ENCODE data around the gene AHCY.
"Not testable (repeated sequence)": the region's sequence is repeated elsewhere in the genome, so short reads cannot be mapped to it uniquely, and the experiment has no call there.

AHCY gene

GRCh38 chr20:34274694-34275093 lies 28.5 kb downstream of the AHCY start:
- Histone ChIP-seq H3K27me3 (ENCODE audit: insufficient read depth, low read length) (no peaks in the 10 kb centered on the region), H2AFZ (ENCODE audit: low read length, unreplicated experiment) (no peak overlapping the region), H3K36me3 (ENCODE audit: insufficient read depth, low read length) (no peaks in the 10 kb centered on the region), H3K4me3 (ENCODE audit: low read depth, low read length) (no peak overlapping the region), H3K27ac (ENCODE audit: low read depth, low read length) (no peak overlapping the region), H3K79me2 (ENCODE audit: control insufficient read depth, insufficient read depth, low read length, unreplicated experiment) (no peaks in the 10 kb centered on the region), H3K4me1 (ENCODE audit: control insufficient read depth, insufficient read depth, low read length, unreplicated experiment) (peaks cover 27% of the 10 kb centered on the region)

- Histone ChIP-seq H2AFZ (ENCODE audit: low read length, unreplicated experiment) (no peak overlapping the region), H3K4me1 (ENCODE audit: control insufficient read depth, insufficient read depth, low read length, unreplicated experiment) (peaks cover 30% of the 10 kb centered on the region), H3K36me3 (ENCODE audit: insufficient read depth, low read length) (no peaks in the 10 kb centered on the region), H3K79me2 (ENCODE audit: control insufficient read depth, insufficient read depth, low read length, unreplicated experiment) (no peaks in the 10 kb centered on the region), H3K27me3 (ENCODE audit: insufficient read depth, low read length) (no peaks in the 10 kb centered on the region), H3K4me3 (ENCODE audit: low read depth, low read length) (no peak overlapping the region), H3K27ac (ENCODE audit: low read depth, low read length) (peak overlapping the region; percentile 68)
Observed at GRCh38 chr20:34271956-34272355, 31.2 kb downstream of the AHCY start.

GRCh38 chr20:34269996-34270627 lies 33.0 kb downstream of the AHCY start:
- peak overlapping the region; percentile 68 for H3K27ac ChIP-seq (ENCODE audit: low read depth, low read length)

GRCh38 chr20:34268851-34269636 lies 34.1 kb downstream of the AHCY start:
- Histone ChIP-seq H3K36me3 (ENCODE audit: insufficient read depth, low read length) (no peaks in the 10 kb centered on the region), H2AFZ (ENCODE audit: low read length, unreplicated experiment) (peak overlapping the region; percentile 20), H3K4me1 (ENCODE audit: control insufficient read depth, insufficient read depth, low read length, unreplicated experiment) (peaks cover 30% of the 10 kb centered on the region), H3K79me2 (ENCODE audit: control insufficient read depth, insufficient read depth, low read length, unreplicated experiment) (no peaks in the 10 kb centered on the region), H3K27ac (ENCODE audit: low read depth, low read length) (0 out of 2 replicates have a peak overlapping the region, but pooled peaks have one; percentile 24), H3K4me3 (ENCODE audit: low read depth, low read length) (peak overlapping the region; percentile 75), H3K27me3 (ENCODE audit: insufficient read depth, low read length) (no peaks in the 10 kb centered on the region)

More at GRCh38 chr20:34269996-34270627, 33.0 kb downstream of the AHCY start:
- H3K36me3 ChIP-seq (ENCODE audit: insufficient read depth, low read length) = no peaks in the 10 kb centered on the region
- no peaks in the 10 kb centered on the region for H3K79me2 ChIP-seq (ENCODE audit: control insufficient read depth, insufficient read depth, low read length, unreplicated experiment)
- H3K4me1 ChIP-seq (ENCODE audit: control insufficient read depth, insufficient read depth, low read length, unreplicated experiment) = peaks cover 30% of the 10 kb centered on the region
- H3K4me3 ChIP-seq (ENCODE audit: low read depth, low read length) = no peak overlapping the region
- H2AFZ ChIP-seq (ENCODE audit: low read length, unreplicated experiment) = no peak overlapping the region
- no peaks in the 10 kb centered on the region for H3K27me3 ChIP-seq (ENCODE audit: insufficient read depth, low read length)

- Histone ChIP-seq H3K4me3 (ENCODE audit: low read depth, low read length) (no peak overlapping the region), H3K27ac (ENCODE audit: low read depth, low read length) (no peak overlapping the region), H3K4me1 (ENCODE audit: control insufficient read depth, insufficient read depth, low read length, unreplicated experiment) (peaks cover 30% of the 10 kb centered on the region), H2AFZ (ENCODE audit: low read length, unreplicated experiment) (no peak overlapping the region), H3K27me3 (ENCODE audit: insufficient read depth, low read length) (no peaks in the 10 kb centered on the region), H3K36me3 (ENCODE audit: insufficient read depth, low read length) (no peaks in the 10 kb centered on the region), H3K79me2 (ENCODE audit: control insufficient read depth, insufficient read depth, low read length, unreplicated experiment) (no peaks in the 10 kb centered on the region)
Observed at GRCh38 chr20:34268145-34268544, 35.0 kb downstream of the AHCY start.

- H3K27ac ChIP-seq (ENCODE audit: low read depth, low read length) = no peak overlapping the region
- H3K4me1 ChIP-seq (ENCODE audit: control insufficient read depth, insufficient read depth, low read length, unreplicated experiment) = peaks cover 10% of the 10 kb centered on the region
- no peaks in the 10 kb centered on the region for H3K36me3 ChIP-seq (ENCODE audit: insufficient read depth, low read length)
- H3K27me3 ChIP-seq (ENCODE audit: insufficient read depth, low read length) = no peaks in the 10 kb centered on the region
- no peaks in the 10 kb centered on the region for H3K79me2 ChIP-seq (ENCODE audit: control insufficient read depth, insufficient read depth, low read length, unreplicated experiment)
- H2AFZ ChIP-seq (ENCODE audit: low read length, unreplicated experiment) = no peak overlapping the region
- H3K4me3 ChIP-seq (ENCODE audit: low read depth, low read length) = no peak overlapping the region
Observed at GRCh38 chr20:34264141-34264540, 39.0 kb downstream of the AHCY start.

- H3K27me3 ChIP-seq (ENCODE audit: insufficient read depth, low read length); H3K27ac ChIP-seq (ENCODE audit: low read depth, low read length); H3K4me3 ChIP-seq (ENCODE audit: low read depth, low read length); H3K79me2 ChIP-seq (ENCODE audit: control insufficient read depth, insufficient read depth, low read length, unreplicated experiment); H3K4me1 ChIP-seq (ENCODE audit: control insufficient read depth, insufficient read depth, low read length, unreplicated experiment); H3K36me3 ChIP-seq (ENCODE audit: insufficient read depth, low read length); H2AFZ ChIP-seq (ENCODE audit: low read length, unreplicated experiment): not testable (repeated sequence)
Observed at GRCh38 chr20:34263468-34263867, 39.7 kb downstream of the AHCY start.

GRCh38 chr20:34262488-34263288 lies 40.5 kb downstream of the AHCY start:
- H3K27me3 ChIP-seq (ENCODE audit: insufficient read depth, low read length) = no peaks in the 10 kb centered on the region
- H3K4me1 ChIP-seq (ENCODE audit: control insufficient read depth, insufficient read depth, low read length, unreplicated experiment) = peaks cover 10% of the 10 kb centered on the region
- peak overlapping the region; percentile 38 for H2AFZ ChIP-seq (ENCODE audit: low read length, unreplicated experiment)
- peak overlapping the region; percentile 2; the same call in 1 of the 2 replicates for H3K4me3 ChIP-seq (ENCODE audit: low read depth, low read length)
- H3K27ac ChIP-seq (ENCODE audit: low read depth, low read length) = peak overlapping the region; percentile 55
- no peaks in the 10 kb centered on the region for H3K36me3 ChIP-seq (ENCODE audit: insufficient read depth, low read length)
- H3K79me2 ChIP-seq (ENCODE audit: control insufficient read depth, insufficient read depth, low read length, unreplicated experiment) = no peaks in the 10 kb centered on the region

- H3K36me3 ChIP-seq (ENCODE audit: insufficient read depth, low read length) = no peaks in the 10 kb centered on the region
- peaks cover 10% of the 10 kb centered on the region for H3K4me1 ChIP-seq (ENCODE audit: control insufficient read depth, insufficient read depth, low read length, unreplicated experiment)
- H3K4me3 ChIP-seq (ENCODE audit: low read depth, low read length) = no peak overlapping the region
- H3K27me3 ChIP-seq (ENCODE audit: insufficient read depth, low read length) = no peaks in the 10 kb centered on the region
- H3K79me2 ChIP-seq (ENCODE audit: control insufficient read depth, insufficient read depth, low read length, unreplicated experiment) = no peaks in the 10 kb centered on the region
- no peak overlapping the region for H2AFZ ChIP-seq (ENCODE audit: low read length, unreplicated experiment)
- no peak overlapping the region for H3K27ac ChIP-seq (ENCODE audit: low read depth, low read length)
Observed at GRCh38 chr20:34260208-34260942, 42.8 kb downstream of the AHCY start.

- H3K36me3 ChIP-seq (ENCODE audit: insufficient read depth, low read length) = no peaks in the 10 kb centered on the region
- no peak overlapping the region for H2AFZ ChIP-seq (ENCODE audit: low read length, unreplicated experiment)
- no peak overlapping the region for H3K4me3 ChIP-seq (ENCODE audit: low read depth, low read length)
- no peaks in the 10 kb centered on the region for H3K79me2 ChIP-seq (ENCODE audit: control insufficient read depth, insufficient read depth, low read length, unreplicated experiment)
- H3K27me3 ChIP-seq (ENCODE audit: insufficient read depth, low read length) = no peaks in the 10 kb centered on the region
- no peak overlapping the region for H3K27ac ChIP-seq (ENCODE audit: low read depth, low read length)
- H3K4me1 ChIP-seq (ENCODE audit: control insufficient read depth, insufficient read depth, low read length, unreplicated experiment) = no peaks in the 10 kb centered on the region
Observed at GRCh38 chr20:34256629-34257124, 46.5 kb downstream of the AHCY start.
